Left lung (tissue), 10 donors: Measurements from ENCODE around the gene SBSN. TPM values are rescaled to one million over a fixed set of nuclear protein-coding genes. Genes with fewer than 3 reads are reported as not detected.
A peak's percentile ranks its signal among the peaks of the same experiment; 100 is the strongest.

Experiments used
- ATAC-seq: fragments of 200-7000 bp; cut with Tn5 transposase; one replicate; pipeline ENCODE4 v1.9.1; 2020; ENCODE audit warnings: moderate library complexity
- DNase-seq, 4 donors: peaks; one replicate each; pipeline ENCODE4 v3.0.0-alpha.2; 2013 to 2020
- H3K27ac ChIP-seq, 2 donors: fragments of 200-600 bp; sonication (generic) in 1 of 2; one replicate each; pipeline versions ENCODE4 v1.5.0 to v1.8.0; 2020 to 2021
- H3K27me3 ChIP-seq, 2 donors: fragments of 200-600 bp; sonication (generic) in 1 of 2; one replicate each; pipeline versions ENCODE4 v1.5.0 to v1.8.0; 2020 to 2021
- H3K36me3 ChIP-seq, 2 donors: fragments of 200-600 bp; sonication (generic) in 1 of 2; one replicate each; pipeline versions ENCODE4 v1.5.0 to v1.8.0; 2020 to 2021
- H3K4me1 ChIP-seq, 2 donors: fragments of 200-600 bp; one replicate each; pipeline ENCODE4 v1.8.0; 2021
- H3K4me3 ChIP-seq, 2 donors: fragments of 200-600 bp; sonication (generic) in 1 of 2; one replicate each; pipeline versions ENCODE4 v1.5.0 to v1.8.0; 2020 to 2021; ENCODE audit warnings: mild to moderate bottlenecking in 1 of 2
- H3K9me3 ChIP-seq, 2 donors: fragments of 200-600 bp; sonication (generic) in 1 of 2; one replicate each; pipeline versions ENCODE4 v1.5.0 to v1.8.0; 2020 to 2021
- intact Hi-C, 2 donors: fragments of 100-400 bp; cut with DNase I; formaldehyde crosslinking; loops; one replicate each; pipeline versions ENCODE4 v1.11.2 to v1.14.2; 2022
- polyA plus RNA-seq, 6 donors: library from polyadenylated mRNA; unstranded; fragments of 120-200 nt; gene quantifications; one replicate each; pipeline ENCODE4 v1.2.1, GENCODE V29; 2013; ENCODE audit not compliant: insufficient read length in 6 of 6
- total RNA-seq, 2 donors: library from RNA; stranded (reverse); fragmentation: NEBNext Ultra II Directional; extraction: Animal tissue kit (Norgen Biotek cat#: 25700); gene quantifications; one replicate each; pipeline ENCODE4 v1.2.1, GENCODE V29; 2021
- TF ChIP-seq, protein P1 (sequence below), 2 donors: fragments of 200-600 bp; sonication (generic) in 1 of 2; IDR thresholded peaks; one replicate each; pipeline versions ENCODE4 v1.5.0 to v1.8.0; 2021; ENCODE audit warnings: antibody characterized with exemption in 2 of 2
- donor health status: DM: no; HTN: yes; CAD: no.
- donor health status: DM: no; HTN: no; CAD: no.

SBSN gene
- total and polyA plus RNA-seq, 8 donors: 0.09 to 0.20 (median 0.11) TPM; not detected in 5

DNA sequence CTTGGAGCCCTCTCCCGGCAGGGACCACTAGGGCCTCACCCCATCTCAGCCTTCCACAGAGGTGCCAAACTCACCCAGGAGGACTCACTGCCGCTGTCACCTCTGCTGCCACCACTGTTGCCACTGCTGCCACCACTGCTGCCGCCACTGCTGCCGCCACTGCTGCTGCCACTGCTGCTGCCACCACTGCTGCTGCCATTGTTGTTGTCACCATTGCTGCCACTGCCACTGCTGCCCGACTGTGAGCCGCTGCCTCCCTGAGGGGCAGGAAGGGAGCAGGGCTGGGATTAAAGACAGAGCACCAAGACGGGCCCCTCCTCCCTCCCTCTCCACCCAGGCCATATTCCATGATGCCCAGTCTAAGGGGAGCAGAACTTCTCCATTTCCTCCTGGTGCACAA, 16.8 kb downstream of the SBSN start:
- no peak for DNase-seq
- Histone ChIP-seq H3K36me3 (no peaks in the 10 kb centered on the region), H3K27ac (no peak overlapping the region), H3K27me3 (peaks cover 4 to 81% of the 10 kb centered on the region in 2 donors), H3K9me3 (no peaks in the 10 kb centered on the region), H3K4me1 (peaks cover 0 to 7% of the 10 kb centered on the region in 2 donors), H3K4me3 (no peak overlapping the region)
- intact Hi-C loops: no loop called here
- ATAC-seq: no peak
- TF ChIP-seq, protein P1, sequence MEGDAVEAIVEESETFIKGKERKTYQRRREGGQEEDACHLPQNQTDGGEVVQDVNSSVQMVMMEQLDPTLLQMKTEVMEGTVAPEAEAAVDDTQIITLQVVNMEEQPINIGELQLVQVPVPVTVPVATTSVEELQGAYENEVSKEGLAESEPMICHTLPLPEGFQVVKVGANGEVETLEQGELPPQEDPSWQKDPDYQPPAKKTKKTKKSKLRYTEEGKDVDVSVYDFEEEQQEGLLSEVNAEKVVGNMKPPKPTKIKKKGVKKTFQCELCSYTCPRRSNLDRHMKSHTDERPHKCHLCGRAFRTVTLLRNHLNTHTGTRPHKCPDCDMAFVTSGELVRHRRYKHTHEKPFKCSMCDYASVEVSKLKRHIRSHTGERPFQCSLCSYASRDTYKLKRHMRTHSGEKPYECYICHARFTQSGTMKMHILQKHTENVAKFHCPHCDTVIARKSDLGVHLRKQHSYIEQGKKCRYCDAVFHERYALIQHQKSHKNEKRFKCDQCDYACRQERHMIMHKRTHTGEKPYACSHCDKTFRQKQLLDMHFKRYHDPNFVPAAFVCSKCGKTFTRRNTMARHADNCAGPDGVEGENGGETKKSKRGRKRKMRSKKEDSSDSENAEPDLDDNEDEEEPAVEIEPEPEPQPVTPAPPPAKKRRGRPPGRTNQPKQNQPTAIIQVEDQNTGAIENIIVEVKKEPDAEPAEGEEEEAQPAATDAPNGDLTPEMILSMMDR (IDR thresholded peaks at IDR 0.05): no peak

DNA sequence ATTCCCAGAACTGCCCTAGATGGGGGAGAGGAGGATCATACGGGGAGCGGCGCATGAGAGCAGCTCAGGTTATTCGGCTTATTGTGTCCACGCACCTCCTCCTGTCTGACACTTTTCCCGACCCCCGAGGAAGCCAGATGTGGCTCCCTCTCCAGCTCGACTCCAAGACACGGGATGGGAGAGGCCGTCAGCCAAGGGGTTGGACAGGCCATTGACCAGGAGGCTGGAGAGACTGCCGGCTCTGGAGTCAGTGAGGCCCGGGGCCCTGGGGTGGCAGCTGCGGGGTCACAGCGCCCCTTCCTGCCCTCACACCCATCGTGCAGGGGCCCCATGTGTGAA, 17.5 kb downstream of the SBSN start:
- Histone ChIP-seq H3K27ac (peak overlapping the region in 1 of 2 donors; percentile 80), H3K4me3 (peak overlapping the region in 1 of 2 donors; percentile 39)
- intact Hi-C loops: no loop called here

DNA sequence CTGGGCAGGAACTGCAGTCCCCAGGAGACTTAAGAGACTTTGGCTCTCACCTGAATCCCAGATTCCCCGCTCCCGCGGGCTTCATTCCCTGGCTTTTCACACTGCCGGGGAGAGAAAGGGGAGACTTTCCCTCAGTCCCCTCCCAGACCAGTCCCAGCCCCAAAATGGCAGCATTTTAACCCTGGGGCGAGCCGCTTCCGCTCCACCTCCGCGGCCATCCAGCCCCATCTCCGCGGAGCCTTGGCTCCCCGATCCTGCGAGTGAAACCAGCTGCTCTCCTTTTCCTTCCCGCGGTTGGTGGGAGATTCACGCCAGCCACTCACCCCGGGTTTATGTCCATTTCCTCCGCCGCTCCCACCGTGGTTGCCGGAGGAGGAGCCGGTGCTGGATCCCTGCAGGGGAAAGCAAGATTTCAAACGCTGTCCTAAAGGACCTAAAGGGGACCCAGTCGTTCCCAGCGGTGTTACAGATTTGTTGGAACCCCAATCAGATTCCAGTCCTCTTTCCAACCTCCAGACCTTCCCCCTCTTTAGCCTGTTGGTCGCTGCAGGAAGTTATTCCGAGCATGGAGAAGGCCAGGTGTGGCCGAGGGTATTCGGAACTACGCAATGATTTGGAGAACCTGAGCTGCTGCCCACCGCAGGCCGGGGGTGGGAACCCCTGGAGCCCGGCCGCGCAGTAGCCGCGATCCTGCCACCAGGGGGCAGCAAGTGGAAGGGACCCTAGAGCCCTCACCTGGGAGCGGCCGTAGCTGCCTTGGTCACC, 18.1 kb downstream of the SBSN start:
- intact Hi-C loops: no loop called here
- H3K4me3 ChIP-seq: peak overlapping the region; percentile 34 to 39
- no peaks in the 10 kb centered on the region for H3K36me3 ChIP-seq
- peaks cover 4 to 83% of the 10 kb centered on the region in 2 donors for H3K27me3 ChIP-seq
- TF ChIP-seq, protein P1 (IDR thresholded peaks at IDR 0.05): peak; percentile 95 to 98
- ATAC-seq (peak; percentile 93), DNase-seq (peak; percentile 77 to 96 (median 87))
- no peaks in the 10 kb centered on the region for H3K9me3 ChIP-seq
- H3K27ac ChIP-seq: peak overlapping the region; percentile 63 to 80
- H3K4me1 ChIP-seq: peaks cover 0 to 7% of the 10 kb centered on the region in 2 donors

More for the DNA sequence above, 17.5 kb downstream of the SBSN start:
- DNase-seq (no peak), ATAC-seq (no peak)
- Histone ChIP-seq H3K27me3 (peaks cover 4 to 81% of the 10 kb centered on the region in 2 donors), H3K36me3 (no peaks in the 10 kb centered on the region), H3K9me3 (no peaks in the 10 kb centered on the region), H3K4me1 (peaks cover 0 to 7% of the 10 kb centered on the region in 2 donors)
- TF ChIP-seq, protein P1 (IDR thresholded peaks at IDR 0.05): peak in 1 of 2 donors; percentile 18

DNA sequence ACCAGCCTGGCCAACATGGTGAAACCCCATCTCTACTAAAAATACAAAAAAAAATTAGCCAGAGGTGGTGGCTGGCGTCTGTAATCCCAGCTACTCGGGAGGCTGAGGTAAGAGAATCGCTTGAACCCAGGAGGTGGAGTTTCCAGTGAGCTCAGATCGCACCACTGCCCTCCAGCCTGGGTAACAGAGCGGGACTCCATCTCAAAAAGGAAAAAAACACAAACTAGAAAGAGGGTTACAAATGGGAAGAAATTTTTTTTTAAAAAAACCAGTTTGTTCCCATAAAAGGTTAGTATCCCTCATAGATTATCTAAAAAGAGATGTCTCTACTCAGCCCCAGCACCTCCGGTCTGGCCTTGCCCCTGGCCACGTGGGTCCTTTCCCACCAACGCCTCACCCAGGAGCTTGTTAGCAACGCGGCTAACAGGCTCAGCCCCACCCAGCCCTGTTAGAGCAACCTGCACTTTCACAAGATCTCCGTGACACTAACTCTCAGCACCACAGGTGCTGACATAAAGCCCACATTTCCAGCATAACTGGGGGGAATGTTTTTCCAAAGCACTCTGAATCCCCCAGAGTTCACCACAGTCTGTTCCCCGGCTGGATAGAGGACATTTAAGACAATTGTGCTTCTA, 19.0 kb downstream of the SBSN start:
- DNase-seq (peak in 3 of 4 donors; percentile 57 to 90 (median 75)), ATAC-seq (peak; percentile 84)
- Histone ChIP-seq H3K4me1 (peaks cover 0 to 7% of the 10 kb centered on the region in 2 donors), H3K9me3 (no peaks in the 10 kb centered on the region), H3K27me3 (peaks cover 4 to 80% of the 10 kb centered on the region in 2 donors), H3K36me3 (no peaks in the 10 kb centered on the region), H3K27ac (peak overlapping the region; percentile 63 to 80), H3K4me3 (peak overlapping the region; percentile 34 to 39)
- intact Hi-C loops: no loop called here
- TF ChIP-seq, protein P1 (IDR thresholded peaks at IDR 0.05): no peak

DNA sequence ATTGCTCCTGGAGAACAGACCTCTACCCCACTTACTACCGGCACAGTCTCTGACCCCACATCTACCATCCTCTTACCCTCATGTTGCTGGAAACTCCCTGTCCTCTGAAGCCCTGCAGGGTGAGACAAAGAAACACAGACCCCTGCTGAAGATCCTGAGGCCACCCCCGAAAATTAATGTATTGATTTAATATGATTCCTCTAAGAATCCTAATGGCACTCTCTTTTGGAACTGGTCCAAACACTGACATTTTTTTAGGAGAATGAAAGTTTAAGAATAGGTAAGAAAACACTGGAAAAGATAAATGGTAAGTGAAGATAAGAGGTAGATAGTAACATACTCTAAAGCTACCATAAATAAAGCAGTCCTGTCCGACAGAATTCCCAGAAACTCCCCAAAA, 20.0 kb downstream of the SBSN start:
- H3K27ac ChIP-seq: no peak overlapping the region
- ATAC-seq (no peak), DNase-seq (no peak)
- no peaks in the 10 kb centered on the region for H3K9me3 ChIP-seq
- intact Hi-C loops: no loop called here
- H3K4me1 ChIP-seq: peaks cover 0 to 7% of the 10 kb centered on the region in 2 donors
- TF ChIP-seq, protein P1 (IDR thresholded peaks at IDR 0.05): no peak
- H3K27me3 ChIP-seq: peaks cover 4 to 70% of the 10 kb centered on the region in 2 donors
- no peaks in the 10 kb centered on the region for H3K36me3 ChIP-seq
- H3K4me3 ChIP-seq: no peak overlapping the region
